K562 (cell line): Measurements from ENCODE around the gene CEP44. TPM values are rescaled to one million over a fixed set of nuclear protein-coding genes. Genes with fewer than 3 reads are reported as not detected.

Experiments used
- BRD9 ChIP-seq: fragments of 450-650 bp; IDR thresholded peaks from 2 replicates; pipeline ENCODE4 v1.6.1; 2018; ENCODE audit warnings: low read depth; ENCODE audit not compliant: partially characterized antibody
- CXXC5 ChIP-seq: fragments of 250-450 bp; sonication (Bioruptor Pico); IDR thresholded peaks from 2 replicates; pipeline ENCODE4 v1.8.0; 2022; ENCODE audit warnings: inconsistent platforms, mild to moderate bottlenecking, moderate library complexity
- EP400 ChIP-seq: fragments of 450-650 bp; IDR thresholded peaks from 2 replicates; pipeline ENCODE4 v1.6.1; 2017; ENCODE audit warnings: antibody characterized with exemption, mild to moderate bottlenecking, moderate library complexity
- ILK ChIP-seq: fragments of 450-650 bp; IDR thresholded peaks from 2 replicates; pipeline ENCODE4 v1.6.1; 2016; ENCODE audit warnings: missing genetic modification characterization, low read depth, mild to moderate bottlenecking, missing compliant biosample characterization, moderate library complexity, borderline replicate concordance
- MAFF ChIP-seq: IDR thresholded peaks from 2 replicates; pipeline ENCODE4 v1.6.1; 2012; ENCODE audit warnings: low read length, improper control_type of control experiment
- RBM25 ChIP-seq: fragments of 200-400 bp; formaldehyde crosslinking; IDR thresholded peaks from 2 replicates; pipeline ENCODE4 v1.6.1; 2018; ENCODE audit warnings: low read length, low read depth, moderate library complexity; ENCODE audit not compliant: severe bottlenecking
- SIRT6 ChIP-seq: IDR thresholded peaks from one replicate; pipeline ENCODE4 v1.6.1; 2012; ENCODE audit warnings: low read depth, mild to moderate bottlenecking, control low read depth, inconsistent platforms, low read length, moderate library complexity
- SMAD1 ChIP-seq: fragments of 150-350 bp; IDR thresholded peaks from 2 replicates; pipeline ENCODE4 v1.6.1; 2014; ENCODE audit warnings: low read length, low read depth; ENCODE audit not compliant: partially characterized antibody
- SMARCE1 ChIP-seq: fragments of 450-650 bp; IDR thresholded peaks from 2 replicates; pipeline ENCODE4 v1.7.1; 2016; ENCODE audit warnings: mild to moderate bottlenecking
- TSC22D4 ChIP-seq: fragments of 450-650 bp; IDR thresholded peaks from 2 replicates; pipeline ENCODE4 v1.6.1; 2016; ENCODE audit warnings: missing genetic modification characterization, missing biosample characterization, control low read depth
- ZNF282 ChIP-seq: sonication (generic); formaldehyde crosslinking; IDR thresholded peaks from 2 replicates; pipeline ENCODE4 v1.8.1; 2023; ENCODE audit warnings: missing genetic modification reagents
- polyA plus RNA-seq, 8 experiments: library from polyadenylated mRNA; depleted of rRNA in 4 of 8; stranded (reverse) in 5 of 8; unstranded in 3 of 8; fragments of >200 nt; fragmentation: Nextera tagmentation in 2 of 8; fragmentation: Illumina TruSeq in 1 of 8; extraction: Ambion mirVana in 2 of 8; extraction: Trizol in 1 of 8; gene quantifications; 2 replicates each; pipeline versions ENCODE4 v1.2.1 to v1.2.3, GENCODE V29; 2011 to 2014; ENCODE audit warnings: inconsistent platforms in 1 of 8, missing spikeins in 1 of 8
- total RNA-seq, 7 experiments: library from RNA; depleted of rRNA in 6 of 7; stranded (reverse); fragments of >200 nt in 6 of 7; fragmentation: Illumina TruSeq in 2 of 7; extraction: Trizol in 2 of 7; gene quantifications; 2 replicates each; pipeline versions ENCODE4 v1.2.1 to v1.2.3, GENCODE V29; 2011 to 2021; ENCODE audit warnings: low replicate concordance in 1 of 7
- TF ChIP-seq, protein P1 (sequence below), 2 experiments: fragments of 450-650 bp in 1 of 2; sonication (generic) in 1 of 2; formaldehyde crosslinking in 1 of 2; IDR thresholded peaks; 2 replicates each; pipeline versions ENCODE4 v1.7.1 to v1.9.0; 2016 to 2022; ENCODE audit warnings: inconsistent platforms in 1 of 2, mild to moderate bottlenecking in 1 of 2, missing genetic modification reagents in 1 of 2

CEP44 gene
- total and polyA plus RNA-seq, 9 of the 15 experiments (the other 6 are each of a cell fraction or from before 2014, with no cell fraction given) = 19.6 to 45.0 (median 24.4) TPM

DNA sequence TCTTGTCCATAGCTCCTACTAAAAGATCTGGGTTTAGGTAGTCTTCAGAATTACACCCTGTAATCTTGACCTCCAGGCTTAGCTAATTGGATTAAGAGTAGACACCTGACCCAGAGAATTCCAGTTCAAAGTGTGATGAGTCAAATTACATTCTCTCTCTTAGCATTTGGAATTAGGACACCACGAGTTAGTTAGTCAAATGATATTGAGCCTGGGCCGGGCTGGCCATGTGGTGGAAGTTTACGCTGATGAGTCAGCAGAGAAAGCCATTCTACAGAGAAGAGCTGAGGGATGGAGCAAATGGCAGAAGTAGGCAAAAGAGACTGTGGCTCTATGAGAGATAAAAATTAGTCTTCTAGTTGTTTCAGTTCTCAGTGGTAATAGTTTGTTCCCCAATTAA is 31.1 kb downstream of the CEP44 start (continued):
- TF ChIP-seq BRD9 (peak; percentile 86), SMARCE1 (peak; percentile 28; the same call in 1 of the 2 replicates), ILK (tag) (no peak), SMAD1 (no peak), SIRT6 (no peak), MAFF (peak; percentile 56; the same call in 1 of the 2 replicates), CXXC5 (CRISPR knock-in tag) (no peak), ZNF282 (CRISPR knock-in tag) (no peak), RBM25 (no peak), EP400 (peak; percentile 49), TSC22D4 (tag) (no peak)
- TF ChIP-seq, protein P1, sequence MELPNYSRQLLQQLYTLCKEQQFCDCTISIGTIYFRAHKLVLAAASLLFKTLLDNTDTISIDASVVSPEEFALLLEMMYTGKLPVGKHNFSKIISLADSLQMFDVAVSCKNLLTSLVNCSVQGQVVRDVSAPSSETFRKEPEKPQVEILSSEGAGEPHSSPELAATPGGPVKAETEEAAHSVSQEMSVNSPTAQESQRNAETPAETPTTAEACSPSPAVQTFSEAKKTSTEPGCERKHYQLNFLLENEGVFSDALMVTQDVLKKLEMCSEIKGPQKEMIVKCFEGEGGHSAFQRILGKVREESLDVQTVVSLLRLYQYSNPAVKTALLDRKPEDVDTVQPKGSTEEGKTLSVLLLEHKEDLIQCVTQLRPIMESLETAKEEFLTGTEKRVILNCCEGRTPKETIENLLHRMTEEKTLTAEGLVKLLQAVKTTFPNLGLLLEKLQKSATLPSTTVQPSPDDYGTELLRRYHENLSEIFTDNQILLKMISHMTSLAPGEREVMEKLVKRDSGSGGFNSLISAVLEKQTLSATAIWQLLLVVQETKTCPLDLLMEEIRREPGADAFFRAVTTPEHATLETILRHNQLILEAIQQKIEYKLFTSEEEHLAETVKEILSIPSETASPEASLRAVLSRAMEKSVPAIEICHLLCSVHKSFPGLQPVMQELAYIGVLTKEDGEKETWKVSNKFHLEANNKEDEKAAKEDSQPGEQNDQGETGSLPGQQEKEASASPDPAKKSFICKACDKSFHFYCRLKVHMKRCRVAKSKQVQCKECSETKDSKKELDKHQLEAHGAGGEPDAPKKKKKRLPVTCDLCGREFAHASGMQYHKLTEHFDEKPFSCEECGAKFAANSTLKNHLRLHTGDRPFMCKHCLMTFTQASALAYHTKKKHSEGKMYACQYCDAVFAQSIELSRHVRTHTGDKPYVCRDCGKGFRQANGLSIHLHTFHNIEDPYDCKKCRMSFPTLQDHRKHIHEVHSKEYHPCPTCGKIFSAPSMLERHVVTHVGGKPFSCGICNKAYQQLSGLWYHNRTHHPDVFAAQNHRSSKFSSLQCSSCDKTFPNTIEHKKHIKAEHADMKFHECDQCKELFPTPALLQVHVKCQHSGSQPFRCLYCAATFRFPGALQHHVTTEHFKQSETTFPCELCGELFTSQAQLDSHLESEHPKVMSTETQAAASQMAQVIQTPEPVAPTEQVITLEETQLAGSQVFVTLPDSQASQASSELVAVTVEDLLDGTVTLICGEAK (IDR thresholded peaks at IDR 0.05) = peak; percentile 22; the same call in 1 of the 2 replicates
- TF ChIP-seq, protein P1 (CRISPR knock-in tag; IDR thresholded peaks at IDR 0.05) = no peak
